OCI-LY3 (cell line): ENCODE data around the gene EEA1.

Experiments
- H2AFZ ChIP-seq: fragments of 200-600, 300-600 bp; shearing (Covaris generic); 2 replicates; pipeline ENCODE4 v1.6.0; 2014; ENCODE audit warnings: antibody characterized with exemption, low read depth, low read length
- H3K27ac ChIP-seq: fragments of 200-600, 300-600 bp; sonication (generic); 2 replicates; pipeline ENCODE4 v1.5.1; 2014; ENCODE audit warnings: mild to moderate bottlenecking, low read length, moderate library complexity, mixed read lengths
- H3K27me3 ChIP-seq: fragments of 200-600, 300-600 bp; sonication (generic); 2 replicates; pipeline ENCODE4 v1.6.1; 2014; ENCODE audit warnings: low read depth, low read length, mixed read lengths
- H3K36me3 ChIP-seq: fragments of 200-600, 300-600 bp; sonication (generic); replicated peaks from 2 replicates; pipeline ENCODE3; 2014; ENCODE audit warnings: low read depth, low read length, mixed read lengths
- H3K4me1 ChIP-seq: fragments of 300-600, 200-600 bp; sonication (generic); 2 replicates; pipeline ENCODE4 v1.6.1; 2014; ENCODE audit warnings: low read length, mixed read lengths
- H3K4me2 ChIP-seq: fragments of 200-600, 300-600 bp; sonication (generic); 2 replicates; pipeline ENCODE4 v1.6.1; 2014; ENCODE audit warnings: low read length, mixed read lengths
- H3K4me3 ChIP-seq: fragments of 300-600, 200-600 bp; sonication (generic); 2 replicates; pipeline ENCODE4 v1.5.1; 2014; ENCODE audit warnings: antibody characterized with exemption, mild to moderate bottlenecking, low read length, moderate library complexity
- H3K79me2 ChIP-seq: fragments of 300-600, 200-600 bp; shearing (Covaris generic); 2 replicates; pipeline ENCODE4 v1.6.1; 2014; ENCODE audit warnings: mild to moderate bottlenecking, low read length, mixed read lengths
- H3K9ac ChIP-seq: fragments of 300-600, 200-600 bp; shearing (Covaris generic); 2 replicates; pipeline ENCODE4 v1.6.0; 2014; ENCODE audit warnings: mild to moderate bottlenecking, low read length, moderate library complexity
- H3K9me3 ChIP-seq: fragments of 200-600, 300-600 bp; shearing (Covaris generic); 2 replicates; pipeline ENCODE4 v1.6.1; 2014; ENCODE audit warnings: low read length, mixed read lengths; ENCODE audit not compliant: insufficient read depth
- H4K20me1 ChIP-seq: fragments of 200-600, 300-600 bp; sonication (generic); 2 replicates; pipeline ENCODE4 v1.6.1; 2016; ENCODE audit warnings: low read length, mixed read lengths; ENCODE audit not compliant: insufficient read depth
- CTCF ChIP-seq: fragments of 200-600, 300-600 bp; sonication (generic); IDR thresholded peaks from 2 replicates; pipeline ENCODE4 v1.5.1; 2014; ENCODE audit warnings: antibody characterized with exemption, low read length, low read depth
- EZH2phosphoT487 ChIP-seq: fragments of 200-600 bp; shearing (Covaris generic); IDR thresholded peaks from 2 replicates; pipeline ENCODE4 v1.6.1; 2018; ENCODE audit warnings: antibody characterized with exemption, mixed run types, low read depth

EEA1 gene

DNA sequence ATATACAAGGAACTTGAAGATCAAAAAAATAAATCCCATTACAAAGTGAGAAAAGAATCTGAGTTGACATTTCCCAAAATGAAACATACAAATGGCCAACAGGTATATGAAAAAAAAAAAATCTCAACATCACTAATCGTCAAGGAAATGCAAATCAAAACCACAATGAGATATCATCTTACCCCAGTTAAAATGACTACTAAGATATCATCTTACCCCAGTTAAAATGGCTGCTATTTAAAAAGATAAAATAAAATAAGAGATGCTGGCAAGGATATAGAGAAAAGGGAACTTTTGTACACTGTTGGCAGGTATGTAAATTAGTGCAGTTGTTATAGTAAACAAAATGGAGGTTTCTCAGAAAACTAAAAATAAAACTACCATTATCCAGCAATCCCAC lies 181.9 kb downstream of the EEA1 start:
- Histone ChIP-seq H2AFZ (no peak overlapping the region), H3K9ac (no peak overlapping the region), H3K27me3 (no peaks in the 10 kb centered on the region), H3K27ac (no peak overlapping the region), H3K4me1 (peaks cover 6% of the 10 kb centered on the region; the same call in 1 of the 2 replicates), H3K4me3 (no peak overlapping the region), H3K36me3 (no peaks in the 10 kb centered on the region), H3K4me2 (no peak overlapping the region), H3K79me2 (no peaks in the 10 kb centered on the region), H3K9me3 (no peaks in the 10 kb centered on the region), H4K20me1 (no peaks in the 10 kb centered on the region)
- TF ChIP-seq EZH2phosphoT487, result no peak
- no peak for TF ChIP-seq CTCF

GRCh38 chr12:92745856-92746550 lies 183.1 kb downstream of the EEA1 start:
- no peaks in the 10 kb centered on the region for H3K79me2 ChIP-seq
- no peak overlapping the region for H2AFZ ChIP-seq
- no peaks in the 10 kb centered on the region for H3K36me3 ChIP-seq
- no peaks in the 10 kb centered on the region for H3K9me3 ChIP-seq
- peaks cover 6% of the 10 kb centered on the region; the same call in 1 of the 2 replicates for H3K4me1 ChIP-seq
- no peak overlapping the region for H3K4me2 ChIP-seq
- no peaks in the 10 kb centered on the region for H3K27me3 ChIP-seq
- H4K20me1 ChIP-seq, result no peaks in the 10 kb centered on the region
- no peak overlapping the region for H3K9ac ChIP-seq
- TF ChIP-seq CTCF, result no peak
- no peak for TF ChIP-seq EZH2phosphoT487
- no peak overlapping the region for H3K27ac ChIP-seq
- H3K4me3 ChIP-seq, result no peak overlapping the region

DNA sequence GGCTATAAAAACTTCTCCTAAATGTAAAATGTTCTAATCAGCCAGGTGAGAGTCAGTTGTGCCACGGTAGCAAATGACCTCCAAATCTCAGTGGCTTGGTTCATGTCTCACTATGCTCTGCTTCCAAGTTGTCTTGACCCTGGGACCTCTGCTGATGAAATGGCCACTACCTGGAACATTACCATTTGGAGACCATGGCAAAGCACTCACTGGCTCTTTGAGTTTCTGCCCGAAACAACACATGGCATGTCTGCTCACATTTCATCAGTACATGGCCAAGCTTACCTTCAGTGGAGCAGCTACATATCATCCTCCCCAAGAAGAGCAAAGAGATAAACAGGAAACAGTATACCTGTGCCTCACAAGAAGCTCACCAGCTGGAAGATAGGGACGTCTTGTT lies 186.1 kb downstream of the EEA1 start:
- no peak overlapping the region for H3K4me2 ChIP-seq
- H3K4me3 ChIP-seq, result no peak overlapping the region
- TF ChIP-seq CTCF (no peak), EZH2phosphoT487 (no peak)
- H3K27me3 ChIP-seq, result no peaks in the 10 kb centered on the region
- H3K36me3 ChIP-seq, result no peaks in the 10 kb centered on the region
- no peaks in the 10 kb centered on the region for H4K20me1 ChIP-seq
- H3K4me1 ChIP-seq, result peaks cover 6% of the 10 kb centered on the region; the same call in 1 of the 2 replicates
- H3K9me3 ChIP-seq, result no peaks in the 10 kb centered on the region
- H3K9ac ChIP-seq, result no peak overlapping the region
- H3K79me2 ChIP-seq, result no peaks in the 10 kb centered on the region
- H3K27ac ChIP-seq, result no peak overlapping the region
- H2AFZ ChIP-seq, result no peak overlapping the region

GRCh38 chr12:92740411-92740810 lies 188.7 kb downstream of the EEA1 start:
- no peaks in the 10 kb centered on the region for H3K9me3 ChIP-seq
- H3K27ac ChIP-seq, result no peak overlapping the region
- no peak overlapping the region for H3K4me2 ChIP-seq
- no peaks in the 10 kb centered on the region for H4K20me1 ChIP-seq
- no peak overlapping the region for H3K4me3 ChIP-seq
- H3K36me3 ChIP-seq, result no peaks in the 10 kb centered on the region
- H3K27me3 ChIP-seq, result no peaks in the 10 kb centered on the region
- no peaks in the 10 kb centered on the region for H3K79me2 ChIP-seq
- no peaks in the 10 kb centered on the region for H3K4me1 ChIP-seq
- TF ChIP-seq CTCF (no peak), EZH2phosphoT487 (no peak)
- no peak overlapping the region for H3K9ac ChIP-seq
- no peak overlapping the region for H2AFZ ChIP-seq
